ENCODE results near the gene FGG.

FGG gene

GRCh38 chr4:154608361-154609252 is 3.8 kb downstream of the FGG start:
- Histone ChIP-seq H4K8ac (ENCODE audit: low read depth, low read length) (no peak overlapping the region), H3K27ac (replicated peaks; ENCODE audit: low read length) (no peak overlapping the region), H3K9me3 (replicated peaks in 1 of 2; ENCODE audit: control insufficient read depth in 2 of 2, insufficient read depth in 1 of 2, low read depth in 1 of 2, low read length in 2 of 2) (no peaks in the 10 kb centered on the region), H2BK15ac (ENCODE audit: low read length) (no peak overlapping the region), H3K9ac (ENCODE audit: low read depth, low read length, poor library complexity) (no peak overlapping the region), H3K14ac (ENCODE audit: low read length) (no peak overlapping the region), H4K91ac (ENCODE audit: low read depth, low read length, poor library complexity) (no peak overlapping the region), H3K36me3 (replicated peaks in 1 of 2; ENCODE audit: control insufficient read depth in 2 of 2, insufficient read depth in 2 of 2, low read length in 2 of 2) (no peaks in the 10 kb centered on the region), H3K4me2 (ENCODE audit: insufficient read depth, low read length, poor library complexity, severe bottlenecking) (no peak overlapping the region), H2BK5ac (ENCODE audit: low read length) (no peak overlapping the region), H2BK120ac (ENCODE audit: low read depth, low read length) (no peak overlapping the region), H3K4me3 (ENCODE audit: low read length in 2 of 2) (no peak overlapping the region), H3K23ac (ENCODE audit: low read depth, low read length, poor library complexity) (no peak overlapping the region), H2AFZ (ENCODE audit: low read length) (no peak overlapping the region), H3K4me1 (ENCODE audit: control insufficient read depth in 2 of 2, insufficient read depth in 1 of 2, low read depth in 1 of 2, low read length in 2 of 2) (no peaks in the 10 kb centered on the region), H2AK5ac (ENCODE audit: low read depth, low read length) (no peak overlapping the region), H2BK12ac (ENCODE audit: low read length) (no peak overlapping the region), H3K27me3 (ENCODE audit: control insufficient read depth in 3 of 3, insufficient read depth in 3 of 3, low read depth in 1 of 3, low read length in 3 of 3) (no peaks in the 10 kb centered on the region), H3K79me1 (ENCODE audit: low read depth, low read length) (no peaks in the 10 kb centered on the region), H3K18ac (ENCODE audit: low read length) (no peak overlapping the region), H3K4ac (ENCODE audit: low read length) (no peak overlapping the region)
- no peak for DNase-seq (ENCODE audit: low spot score)
- no CpG with 5 or more reads among the region's 3 CpGs for WGBS, 2 donors (ENCODE audit: extremely low coverage in 2 of 2, insufficient read length in 2 of 2, insufficient replicate concordance in 1 of 2)

- H4K91ac ChIP-seq (ENCODE audit: low read depth, low read length, poor library complexity): no peak overlapping the region
- H4K8ac ChIP-seq (ENCODE audit: low read depth, low read length): no peak overlapping the region
- H3K4me2 ChIP-seq (ENCODE audit: insufficient read depth, low read length, poor library complexity, severe bottlenecking): no peak overlapping the region
- DNase-seq (ENCODE audit: low spot score): no peak
- H2AFZ ChIP-seq (ENCODE audit: low read length): no peak overlapping the region
- no peak overlapping the region for H2AK5ac ChIP-seq (ENCODE audit: low read depth, low read length)
- H3K23ac ChIP-seq (ENCODE audit: low read depth, low read length, poor library complexity): no peak overlapping the region
- H2BK15ac ChIP-seq (ENCODE audit: low read length): no peak overlapping the region
- no peaks in the 10 kb centered on the region for H3K36me3 ChIP-seq (replicated peaks in 1 of 2; ENCODE audit: control insufficient read depth in 2 of 2, insufficient read depth in 2 of 2, low read length in 2 of 2)
- no peak overlapping the region for H3K9ac ChIP-seq (ENCODE audit: low read depth, low read length, poor library complexity)
- no peak overlapping the region for H2BK12ac ChIP-seq (ENCODE audit: low read length)
- no peak overlapping the region for H3K18ac ChIP-seq (ENCODE audit: low read length)
- H3K14ac ChIP-seq (ENCODE audit: low read length): no peak overlapping the region
- H2BK120ac ChIP-seq (ENCODE audit: low read depth, low read length): no peak overlapping the region
- H3K79me1 ChIP-seq (ENCODE audit: low read depth, low read length): no peaks in the 10 kb centered on the region
- H3K9me3 ChIP-seq (replicated peaks in 1 of 2; ENCODE audit: control insufficient read depth in 2 of 2, insufficient read depth in 1 of 2, low read depth in 1 of 2, low read length in 2 of 2): no peaks in the 10 kb centered on the region
- H3K4ac ChIP-seq (ENCODE audit: low read length): no peak overlapping the region
- no peaks in the 10 kb centered on the region for H3K4me1 ChIP-seq (ENCODE audit: control insufficient read depth in 2 of 2, insufficient read depth in 1 of 2, low read depth in 1 of 2, low read length in 2 of 2)
- H3K27ac ChIP-seq (replicated peaks; ENCODE audit: low read length): no peak overlapping the region
- H3K27me3 ChIP-seq (ENCODE audit: control insufficient read depth in 3 of 3, insufficient read depth in 3 of 3, low read depth in 1 of 3, low read length in 3 of 3): no peaks in the 10 kb centered on the region
- WGBS, 2 donors (ENCODE audit: extremely low coverage in 2 of 2, insufficient read length in 2 of 2, insufficient replicate concordance in 1 of 2): no CpG with 5 or more reads among the region's 6 CpGs
- H2BK5ac ChIP-seq (ENCODE audit: low read length): no peak overlapping the region
- no peak overlapping the region for H3K4me3 ChIP-seq (ENCODE audit: low read length in 2 of 2)
Observed at GRCh38 chr4:154606728-154607723, 5.4 kb downstream of the FGG start.

GRCh38 chr4:154604696-154605200 is 7.7 kb downstream of the FGG start:
- Histone ChIP-seq H3K27ac (replicated peaks; ENCODE audit: low read length) (no peak overlapping the region), H3K14ac (ENCODE audit: low read length) (no peak overlapping the region), H3K18ac (ENCODE audit: low read length) (no peak overlapping the region), H2BK5ac (ENCODE audit: low read length) (no peak overlapping the region), H3K27me3 (ENCODE audit: control insufficient read depth in 3 of 3, insufficient read depth in 3 of 3, low read depth in 1 of 3, low read length in 3 of 3) (no peaks in the 10 kb centered on the region), H3K4me3 (ENCODE audit: low read length in 2 of 2) (no peak overlapping the region), H2BK120ac (ENCODE audit: low read depth, low read length) (no peak overlapping the region), H3K9me3 (replicated peaks in 1 of 2; ENCODE audit: control insufficient read depth in 2 of 2, insufficient read depth in 1 of 2, low read depth in 1 of 2, low read length in 2 of 2) (no peaks in the 10 kb centered on the region), H4K8ac (ENCODE audit: low read depth, low read length) (no peak overlapping the region), H2AK5ac (ENCODE audit: low read depth, low read length) (no peak overlapping the region), H3K4ac (ENCODE audit: low read length) (no peak overlapping the region), H2AFZ (ENCODE audit: low read length) (no peak overlapping the region), H2BK15ac (ENCODE audit: low read length) (no peak overlapping the region), H3K23ac (ENCODE audit: low read depth, low read length, poor library complexity) (no peak overlapping the region), H3K4me2 (ENCODE audit: insufficient read depth, low read length, poor library complexity, severe bottlenecking) (no peak overlapping the region), H3K4me1 (ENCODE audit: control insufficient read depth in 2 of 2, insufficient read depth in 1 of 2, low read depth in 1 of 2, low read length in 2 of 2) (no peaks in the 10 kb centered on the region), H3K9ac (ENCODE audit: low read depth, low read length, poor library complexity) (no peak overlapping the region), H3K36me3 (replicated peaks in 1 of 2; ENCODE audit: control insufficient read depth in 2 of 2, insufficient read depth in 2 of 2, low read length in 2 of 2) (no peaks in the 10 kb centered on the region), H4K91ac (ENCODE audit: low read depth, low read length, poor library complexity) (no peak overlapping the region), H3K79me1 (ENCODE audit: low read depth, low read length) (no peaks in the 10 kb centered on the region), H2BK12ac (ENCODE audit: low read length) (no peak overlapping the region)
- no peak for DNase-seq (ENCODE audit: low spot score)
- no CpG with 5 or more reads among the region's 4 CpGs for WGBS, 2 donors (ENCODE audit: extremely low coverage in 2 of 2, insufficient read length in 2 of 2, insufficient replicate concordance in 1 of 2)
